ENCODE measurements around the gene NFATC2. TPM values are rescaled to one million over a fixed set of nuclear protein-coding genes. Genes with fewer than 3 reads are reported as not detected.

NFATC2 gene
- total and polyA plus RNA-seq, 9 donors, result 2.2 to 9.4 (median 5.1) TPM

DNA sequence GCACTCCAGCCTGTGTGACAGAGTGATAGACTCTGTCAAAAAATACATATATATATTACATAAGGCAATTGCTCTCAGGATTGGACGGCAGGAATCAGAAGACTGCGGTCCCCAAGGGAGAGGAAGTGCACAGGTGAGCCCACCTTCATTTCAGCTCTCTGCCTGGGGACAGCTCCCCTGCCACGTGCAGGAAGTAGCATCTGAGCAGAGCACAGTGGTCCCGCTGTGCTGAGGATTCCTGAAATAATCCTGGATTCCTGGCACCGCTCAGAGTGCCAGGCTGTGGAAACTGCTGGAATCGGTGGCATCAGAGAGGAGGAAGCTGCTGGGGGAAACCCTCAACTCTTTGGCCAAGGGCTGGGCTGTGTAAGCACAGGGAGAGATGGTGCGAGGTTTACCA is 27.7 kb downstream of the NFATC2 start:
- Histone ChIP-seq H3K4me1 (ENCODE audit: insufficient read depth) (no peaks in the 10 kb centered on the region), H3K27ac (no peak overlapping the region), H3K27me3 (no peaks in the 10 kb centered on the region), H3K9me3 (no peaks in the 10 kb centered on the region), H3K36me3 (no peaks in the 10 kb centered on the region), H3K4me3 (no peak overlapping the region)
- TF ChIP-seq EP300 (IDR thresholded peaks at IDR 0.05), result no peak
- no peak for TF ChIP-seq POLR2A (IDR thresholded peaks at IDR 0.05)
- TF ChIP-seq, protein P1, sequence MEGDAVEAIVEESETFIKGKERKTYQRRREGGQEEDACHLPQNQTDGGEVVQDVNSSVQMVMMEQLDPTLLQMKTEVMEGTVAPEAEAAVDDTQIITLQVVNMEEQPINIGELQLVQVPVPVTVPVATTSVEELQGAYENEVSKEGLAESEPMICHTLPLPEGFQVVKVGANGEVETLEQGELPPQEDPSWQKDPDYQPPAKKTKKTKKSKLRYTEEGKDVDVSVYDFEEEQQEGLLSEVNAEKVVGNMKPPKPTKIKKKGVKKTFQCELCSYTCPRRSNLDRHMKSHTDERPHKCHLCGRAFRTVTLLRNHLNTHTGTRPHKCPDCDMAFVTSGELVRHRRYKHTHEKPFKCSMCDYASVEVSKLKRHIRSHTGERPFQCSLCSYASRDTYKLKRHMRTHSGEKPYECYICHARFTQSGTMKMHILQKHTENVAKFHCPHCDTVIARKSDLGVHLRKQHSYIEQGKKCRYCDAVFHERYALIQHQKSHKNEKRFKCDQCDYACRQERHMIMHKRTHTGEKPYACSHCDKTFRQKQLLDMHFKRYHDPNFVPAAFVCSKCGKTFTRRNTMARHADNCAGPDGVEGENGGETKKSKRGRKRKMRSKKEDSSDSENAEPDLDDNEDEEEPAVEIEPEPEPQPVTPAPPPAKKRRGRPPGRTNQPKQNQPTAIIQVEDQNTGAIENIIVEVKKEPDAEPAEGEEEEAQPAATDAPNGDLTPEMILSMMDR (IDR thresholded peaks at IDR 0.05), result no peak
- no peak for DNase-seq
- intact Hi-C loops (cut with DNase I), result no loop called here
- 86 to 92% (median 91%) methylated on average over 7 of the region's 7 CpGs for WGBS, 3 donors

DNA sequence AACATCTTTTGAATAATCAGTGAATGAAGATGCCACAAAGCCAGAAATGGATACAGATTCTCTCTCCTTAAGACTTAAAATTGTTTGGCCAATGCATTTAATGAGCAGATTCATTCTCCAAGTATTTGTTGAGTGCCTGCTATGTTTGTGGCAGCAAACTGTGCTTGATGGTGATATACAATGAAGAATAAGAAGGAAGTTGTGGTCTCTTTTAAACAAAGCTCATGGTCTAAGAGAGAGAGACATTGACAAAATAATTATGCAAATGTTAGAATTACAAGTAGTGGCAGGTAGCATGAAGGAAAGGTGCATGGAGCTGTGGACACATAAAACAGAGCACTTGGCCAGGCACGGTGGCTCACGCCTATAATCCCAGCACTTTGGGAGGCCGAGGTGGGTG is 28.3 kb downstream of the NFATC2 start:
- no peaks in the 10 kb centered on the region for H3K4me1 ChIP-seq (ENCODE audit: insufficient read depth)
- no peak overlapping the region for H3K4me3 ChIP-seq
- intact Hi-C loops (cut with DNase I), result no loop called here
- 93 to 96% (median 94%) methylated on average over 3 of the region's 3 CpGs for WGBS, 3 donors
- no peaks in the 10 kb centered on the region for H3K36me3 ChIP-seq
- H3K27ac ChIP-seq, result no peak overlapping the region
- DNase-seq, result no peak
- H3K27me3 ChIP-seq, result no peaks in the 10 kb centered on the region
- H3K9me3 ChIP-seq, result no peaks in the 10 kb centered on the region
- TF ChIP-seq POLR2A (IDR thresholded peaks at IDR 0.05), result no peak
- TF ChIP-seq, protein P1 (IDR thresholded peaks at IDR 0.05), result no peak
- TF ChIP-seq EP300 (IDR thresholded peaks at IDR 0.05), result no peak

DNA sequence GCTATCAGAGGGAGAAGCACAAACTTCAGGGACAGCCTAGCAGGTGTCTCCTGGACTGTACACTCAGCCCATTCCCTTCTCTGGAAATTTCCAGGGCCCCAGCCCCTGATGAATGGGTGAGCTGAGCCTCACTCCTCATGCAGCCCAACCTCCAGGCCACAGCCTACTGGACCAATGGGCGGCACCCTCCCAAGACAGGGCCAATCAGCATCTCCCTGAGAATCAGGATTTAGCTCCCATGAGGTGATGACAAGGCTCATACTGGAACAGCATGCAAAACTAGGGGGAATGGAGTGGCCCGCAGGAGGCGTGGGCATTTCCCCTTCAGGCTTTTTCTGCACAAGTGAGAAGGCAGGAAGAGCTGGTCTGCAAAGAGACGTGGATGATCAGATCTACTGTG is 29.0 kb downstream of the NFATC2 start:
- Histone ChIP-seq H3K4me3 (no peak overlapping the region), H3K9me3 (no peaks in the 10 kb centered on the region), H3K27me3 (no peaks in the 10 kb centered on the region), H3K36me3 (no peaks in the 10 kb centered on the region), H3K4me1 (ENCODE audit: insufficient read depth) (no peaks in the 10 kb centered on the region), H3K27ac (no peak overlapping the region)
- no peak for TF ChIP-seq EP300 (IDR thresholded peaks at IDR 0.05)
- TF ChIP-seq POLR2A (IDR thresholded peaks at IDR 0.05), result no peak
- TF ChIP-seq, protein P1 (IDR thresholded peaks at IDR 0.05), result no peak
- intact Hi-C loops (cut with DNase I), result no loop called here
- 93 to 96% (median 95%) methylated on average over 4 of the region's 4 CpGs for WGBS, 3 donors
- no peak for DNase-seq

DNA sequence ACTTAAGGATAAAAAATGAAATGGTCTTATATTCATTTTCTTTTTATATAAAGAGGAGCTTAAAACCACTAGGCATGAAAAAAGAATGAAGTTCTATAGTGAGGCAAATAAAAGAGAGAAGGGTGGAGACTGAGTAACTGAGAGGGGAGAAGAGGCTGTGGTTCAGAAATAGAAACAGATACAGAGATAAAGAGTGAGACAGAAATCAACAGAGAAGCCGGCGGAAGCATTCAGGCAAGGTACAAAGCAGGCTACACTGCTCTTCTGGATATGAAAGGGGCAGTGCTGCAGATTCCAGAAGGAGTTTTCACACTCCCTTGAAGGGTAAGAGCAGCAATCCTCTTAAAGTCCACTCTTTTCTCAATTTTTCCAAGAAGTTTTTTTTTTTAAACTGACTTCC is 29.9 kb downstream of the NFATC2 start:
- no peak overlapping the region for H3K27ac ChIP-seq
- no peak overlapping the region for H3K4me3 ChIP-seq
- DNase-seq, result no peak
- no peaks in the 10 kb centered on the region for H3K9me3 ChIP-seq
- TF ChIP-seq POLR2A (IDR thresholded peaks at IDR 0.05) (no peak), EP300 (IDR thresholded peaks at IDR 0.05) (no peak)
- TF ChIP-seq, protein P1 (IDR thresholded peaks at IDR 0.05), result no peak
- no peaks in the 10 kb centered on the region for H3K4me1 ChIP-seq (ENCODE audit: insufficient read depth)
- WGBS, 3 donors, result 46 to 56% (median 53%) methylated on average over 2 of the region's 2 CpGs
- intact Hi-C loops (cut with DNase I), result no loop called here
- no peaks in the 10 kb centered on the region for H3K27me3 ChIP-seq
- H3K36me3 ChIP-seq, result no peaks in the 10 kb centered on the region
